ENCODE data around the gene TNNT1. TPM values are rescaled to one million over a fixed set of nuclear protein-coding genes. Genes with fewer than 3 reads are reported as not detected.

Gene TNNT1
- polyA plus RNA-seq, 1 of the 3 experiments (the other 2 are of a cell fraction) = 39.5 TPM

GRCh38 chr19:55146078-55146704 is 2.8 kb downstream of the TNNT1 start:
- H3K27me3 ChIP-seq (ENCODE audit: insufficient read depth) = peaks cover 28% of the 10 kb centered on the region
- CTCF ChIA-PET = interaction anchor here (0.7 to 9.7 kb wide), 7 partner anchors 10 to 264 kb away, joined by 3 to 116 read pairs (median 3); no protein-coding TSS in a partner anchor
- peak; percentile 76 for DNase-seq
- peak; percentile 75 for TF ChIP-seq MAX (IDR thresholded peaks at IDR 0.05; ENCODE audit: low read depth)
- TF ChIP-seq, protein P1, sequence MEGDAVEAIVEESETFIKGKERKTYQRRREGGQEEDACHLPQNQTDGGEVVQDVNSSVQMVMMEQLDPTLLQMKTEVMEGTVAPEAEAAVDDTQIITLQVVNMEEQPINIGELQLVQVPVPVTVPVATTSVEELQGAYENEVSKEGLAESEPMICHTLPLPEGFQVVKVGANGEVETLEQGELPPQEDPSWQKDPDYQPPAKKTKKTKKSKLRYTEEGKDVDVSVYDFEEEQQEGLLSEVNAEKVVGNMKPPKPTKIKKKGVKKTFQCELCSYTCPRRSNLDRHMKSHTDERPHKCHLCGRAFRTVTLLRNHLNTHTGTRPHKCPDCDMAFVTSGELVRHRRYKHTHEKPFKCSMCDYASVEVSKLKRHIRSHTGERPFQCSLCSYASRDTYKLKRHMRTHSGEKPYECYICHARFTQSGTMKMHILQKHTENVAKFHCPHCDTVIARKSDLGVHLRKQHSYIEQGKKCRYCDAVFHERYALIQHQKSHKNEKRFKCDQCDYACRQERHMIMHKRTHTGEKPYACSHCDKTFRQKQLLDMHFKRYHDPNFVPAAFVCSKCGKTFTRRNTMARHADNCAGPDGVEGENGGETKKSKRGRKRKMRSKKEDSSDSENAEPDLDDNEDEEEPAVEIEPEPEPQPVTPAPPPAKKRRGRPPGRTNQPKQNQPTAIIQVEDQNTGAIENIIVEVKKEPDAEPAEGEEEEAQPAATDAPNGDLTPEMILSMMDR (IDR thresholded peaks at IDR 0.05) = peak; percentile 54
- TF ChIP-seq TAF1 (IDR thresholded peaks at IDR 0.05; ENCODE audit: borderline replicate concordance, low read depth, low read length) = no peak
- H3K4me3 ChIP-seq (ENCODE audit: low read depth in 2 of 2, low read length in 1 of 2) = peak overlapping the region in 1 of 2 experiments; percentile 24; a peak in 2 of 4 replicates
- 4% methylated on average over 28 of the region's 41 CpGs for WGBS (ENCODE audit: low lambda C conversion rate)
- no peaks in the 10 kb centered on the region for H3K9me2 ChIP-seq
- H4K20me1 ChIP-seq (ENCODE audit: insufficient read depth) = no peaks in the 10 kb centered on the region
- no peak overlapping the region for H3K27ac ChIP-seq (ENCODE audit: low read depth in 2 of 2, low read length in 1 of 2)
- H2AFZ ChIP-seq (ENCODE audit: low read depth) = no peak overlapping the region
- H3K4me1 ChIP-seq (ENCODE audit: control insufficient read depth in 1 of 2, insufficient read depth in 2 of 2, low read depth in 1 of 2, low read length in 1 of 2) = no peaks in the 10 kb centered on the region; a peak in 1 of 4 replicates
- H3K79me2 ChIP-seq (ENCODE audit: insufficient read depth) = no peaks in the 10 kb centered on the region
- H3K9ac ChIP-seq = no peak overlapping the region
- POLR2A ChIA-PET = no interaction called here
- H3F3A ChIP-seq (replicated peaks; ENCODE audit: insufficient read depth) = no peaks in the 10 kb centered on the region
- no peaks in the 10 kb centered on the region for H3K9me3 ChIP-seq
- H3K36me3 ChIP-seq (replicated peaks in 1 of 2; ENCODE audit: control insufficient read depth in 1 of 2, insufficient read depth in 2 of 2, low read length in 1 of 2) = no peaks in the 10 kb centered on the region
- no peak overlapping the region for H3K4me2 ChIP-seq

GRCh38 chr19:55145232-55145631 is 3.8 kb downstream of the TNNT1 start:
- 23% methylated on average over 3 of the region's 3 CpGs for WGBS (ENCODE audit: low lambda C conversion rate)

More at GRCh38 chr19:55145232-55145631, 3.8 kb downstream of the TNNT1 start:
- no peak overlapping the region for H2AFZ ChIP-seq (ENCODE audit: low read depth)
- DNase-seq = no peak
- peaks cover 28% of the 10 kb centered on the region for H3K27me3 ChIP-seq (ENCODE audit: insufficient read depth)
- H3K4me2 ChIP-seq = no peak overlapping the region
- no peak overlapping the region for H3K4me3 ChIP-seq (ENCODE audit: low read depth in 2 of 2, low read length in 1 of 2)
- peaks cover 0 to 4% of the 10 kb centered on the region in 2 experiments; a peak in 1 of 4 replicates for H3K4me1 ChIP-seq (ENCODE audit: control insufficient read depth in 1 of 2, insufficient read depth in 2 of 2, low read depth in 1 of 2, low read length in 1 of 2)
- no peak overlapping the region for H3K27ac ChIP-seq (ENCODE audit: low read depth in 2 of 2, low read length in 1 of 2)
- CTCF ChIA-PET = interaction anchor here (1.2 to 9.7 kb wide), 5 partner anchors 10 to 265 kb away, joined by 3 to 116 read pairs (median 3); no protein-coding TSS in a partner anchor
- POLR2A ChIA-PET = no interaction called here
- no peaks in the 10 kb centered on the region for H3K9me3 ChIP-seq
- TF ChIP-seq SMC3 (IDR thresholded peaks at IDR 0.05; ENCODE audit: low read depth, low read length) = no peak
- TF ChIP-seq USF2 (IDR thresholded peaks at IDR 0.05; ENCODE audit: borderline replicate concordance, low read depth, low read length) = no peak
- no peak for TF ChIP-seq JUND (IDR thresholded peaks at IDR 0.05)
- no peak for TF ChIP-seq TEAD4 (IDR thresholded peaks at IDR 0.05; ENCODE audit: borderline replicate concordance, insufficient read depth)
- no peaks in the 10 kb centered on the region for H4K20me1 ChIP-seq (ENCODE audit: insufficient read depth)
- no peaks in the 10 kb centered on the region for H3K36me3 ChIP-seq (replicated peaks in 1 of 2; ENCODE audit: control insufficient read depth in 1 of 2, insufficient read depth in 2 of 2, low read length in 1 of 2)
- no peaks in the 10 kb centered on the region for H3F3A ChIP-seq (replicated peaks; ENCODE audit: insufficient read depth)
- no peak overlapping the region for H3K9ac ChIP-seq
- H3K9me2 ChIP-seq = no peaks in the 10 kb centered on the region
- no peaks in the 10 kb centered on the region for H3K79me2 ChIP-seq (ENCODE audit: insufficient read depth)
